HepG2 (cell line): ENCODE measurements around the gene CABLES2. TPM values are rescaled to one million over a fixed set of nuclear protein-coding genes. Genes with fewer than 3 reads are reported as not detected.

Source experiments
- ARID4A ChIP-seq: sonication (generic); formaldehyde crosslinking; IDR thresholded peaks from 2 replicates; pipeline ENCODE4 v1.5.0; 2020; ENCODE audit warnings: mild to moderate bottlenecking, missing genetic modification reagents, borderline replicate concordance
- DRAP1 ChIP-seq: IDR thresholded peaks from 2 replicates; pipeline ENCODE4 v1.6.1; 2016; ENCODE audit warnings: missing genetic modification reagents, missing compliant biosample characterization
- GPN1 ChIP-seq: sonication (generic); formaldehyde crosslinking; IDR thresholded peaks from 2 replicates; pipeline ENCODE4 v1.5.1; 2020; ENCODE audit warnings: missing genetic modification reagents, borderline replicate concordance
- HMGA1 ChIP-seq: sonication (generic); formaldehyde crosslinking; conservative IDR thresholded peaks from 2 replicates; pipeline ENCODE4 v1.4.0; 2020; ENCODE audit warnings: missing genetic modification reagents
- HOXA3 ChIP-seq: sonication (generic); formaldehyde crosslinking; IDR thresholded peaks from 2 replicates; pipeline ENCODE4 v1.5.0; 2020; ENCODE audit warnings: missing genetic modification reagents
- KLF16 ChIP-seq, 2 experiments: sonication (generic) in 1 of 2; formaldehyde crosslinking in 1 of 2; IDR thresholded peaks; 2 replicates each; pipeline versions ENCODE4 v1.6.1 to v1.8.0; 2016 to 2023; ENCODE audit warnings: missing genetic modification reagents in 2 of 2, missing compliant biosample characterization in 1 of 2
- MXD4 ChIP-seq: IDR thresholded peaks from 2 replicates; pipeline ENCODE4 v1.6.1; 2016; ENCODE audit warnings: mild to moderate bottlenecking, missing biosample characterization, missing genetic modification reagents
- MYC ChIP-seq: sonication (generic); formaldehyde crosslinking; IDR thresholded peaks from 2 replicates; pipeline ENCODE4 v1.9.0; 2021; ENCODE audit warnings: missing genetic modification reagents, borderline replicate concordance
- PAXIP1 ChIP-seq: sonication (generic); formaldehyde crosslinking; conservative IDR thresholded peaks from 2 replicates; pipeline ENCODE4 v1.4.0; 2020; ENCODE audit warnings: mild to moderate bottlenecking, missing genetic modification reagents, moderate library complexity
- PPARG ChIP-seq: conservative IDR thresholded peaks from 2 replicates; pipeline ENCODE4 v1.6.1; 2016; ENCODE audit warnings: missing biosample characterization, missing genetic modification reagents
- SALL2 ChIP-seq: sonication (generic); formaldehyde crosslinking; IDR thresholded peaks from 2 replicates; pipeline ENCODE4 v1.8.1; 2023; ENCODE audit warnings: mild to moderate bottlenecking, missing genetic modification reagents, inconsistent platforms
- TMF1 ChIP-seq: sonication (generic); formaldehyde crosslinking; IDR thresholded peaks from 2 replicates; pipeline ENCODE4 v1.8.1; 2022; ENCODE audit warnings: low read depth, missing genetic modification reagents
- YEATS4 ChIP-seq: sonication (generic); formaldehyde crosslinking; IDR thresholded peaks from 2 replicates; pipeline ENCODE4 v1.4.0; 2020; ENCODE audit warnings: missing genetic modification reagents, borderline replicate concordance
- ZBTB3 ChIP-seq: sonication (generic); formaldehyde crosslinking; IDR thresholded peaks from 2 replicates; pipeline ENCODE4 v1.4.0; 2020; ENCODE audit warnings: low read depth, mild to moderate bottlenecking, moderate library complexity, missing genetic modification reagents, borderline replicate concordance
- ZEB1 ChIP-seq: IDR thresholded peaks from 2 replicates; pipeline ENCODE4 v1.6.1; 2012; ENCODE audit warnings: mild to moderate bottlenecking, low read depth, inconsistent platforms; ENCODE audit not compliant: insufficient replicate concordance
- ZFP41 ChIP-seq: sonication (generic); formaldehyde crosslinking; IDR thresholded peaks from 2 replicates; pipeline ENCODE4 v1.4.0; 2020; ENCODE audit warnings: mild to moderate bottlenecking, missing genetic modification reagents, borderline replicate concordance
- ZMAT5 ChIP-seq: sonication (generic); formaldehyde crosslinking; IDR thresholded peaks from 2 replicates; pipeline ENCODE4 v1.5.0; 2020; ENCODE audit warnings: mild to moderate bottlenecking, low read depth, missing genetic modification reagents, borderline replicate concordance
- ZNF75D ChIP-seq: sonication (generic); formaldehyde crosslinking; IDR thresholded peaks from 2 replicates; pipeline ENCODE4 v1.8.1; 2023; ENCODE audit warnings: missing genetic modification reagents, mild to moderate bottlenecking, borderline replicate concordance
- polyA plus RNA-seq, 8 experiments: library from polyadenylated mRNA; depleted of rRNA in 3 of 8; stranded (reverse) in 7 of 8; unstranded in 1 of 8; fragments of >200 nt; fragmentation: Illumina TruSeq in 4 of 8; extraction: Trizol in 4 of 8; gene quantifications; 2 replicates each; pipeline versions ENCODE4 v1.2.1 to v1.2.3, GENCODE V29; 2011 to 2016; ENCODE audit warnings: low read depth in 4 of 8, missing spikeins in 1 of 8, mixed read lengths in 1 of 8; ENCODE audit not compliant: insufficient read depth in 1 of 8
- total RNA-seq, 5 experiments: library from RNA; depleted of rRNA; stranded (reverse); fragments of >200 nt; fragmentation: Illumina TruSeq; extraction: Trizol; gene quantifications; 2 replicates each; pipeline ENCODE4 v1.2.3, GENCODE V29; 2016; ENCODE audit warnings: low read depth in 1 of 5

Gene CABLES2
- total and polyA plus RNA-seq, 2 of the 13 experiments (the other 11 are each of a cell fraction or from before 2014, with no cell fraction given): 5.2 to 9.7 TPM

- TF ChIP-seq ARID4A (peak; percentile 62), SALL2 (CRISPR knock-in tag) (peak; percentile 53; the same call in 1 of the 2 replicates), ZMAT5 (CRISPR knock-in tag) (0 out of 2 replicates have a peak, but pooled peaks have one; percentile 71), HMGA1 (CRISPR knock-in tag) (no peak), ZBTB3 (CRISPR knock-in tag) (no peak), ZNF75D (CRISPR knock-in tag) (no peak), MXD4 (peak; percentile 64), GPN1 (no peak), KLF16 (CRISPR knock-in tag; IDR thresholded peaks at IDR 0.05) (peak in 1 of 2 experiments; percentile 47; a peak in 1 of 4 replicates), DRAP1 (CRISPR knock-in tag) (no peak), ZFP41 (CRISPR knock-in tag) (peak; percentile 39; the same call in 1 of the 2 replicates), TMF1 (CRISPR knock-in tag) (peak; percentile 74; the same call in 1 of the 2 replicates), PPARG (CRISPR knock-in tag) (peak; percentile 56; the same call in 1 of the 2 replicates), PAXIP1 (CRISPR knock-in tag) (peak; percentile 87), ZEB1 (peak; percentile 27), HOXA3 (CRISPR knock-in tag) (peak; percentile 80), YEATS4 (CRISPR knock-in tag) (peak; percentile 83; the same call in 1 of the 2 replicates), MYC (CRISPR knock-in tag) (peak; percentile 51; the same call in 1 of the 2 replicates)
Measured at GRCh38 chr20:62411479-62412193, 4.6 kb upstream of the CABLES2 start (continued).
